GM21526 (cell line): ENCODE data around the gene MPZL2.

Source experiments
- ATAC-seq: cut with Tn5 transposase; IDR thresholded peaks from one replicate; pipeline ENCODE4 v1.9.1; 2021; ENCODE audit warnings: moderate library complexity; ENCODE audit not compliant: unreplicated experiment, low FRiP score

MPZL2 gene

DNA sequence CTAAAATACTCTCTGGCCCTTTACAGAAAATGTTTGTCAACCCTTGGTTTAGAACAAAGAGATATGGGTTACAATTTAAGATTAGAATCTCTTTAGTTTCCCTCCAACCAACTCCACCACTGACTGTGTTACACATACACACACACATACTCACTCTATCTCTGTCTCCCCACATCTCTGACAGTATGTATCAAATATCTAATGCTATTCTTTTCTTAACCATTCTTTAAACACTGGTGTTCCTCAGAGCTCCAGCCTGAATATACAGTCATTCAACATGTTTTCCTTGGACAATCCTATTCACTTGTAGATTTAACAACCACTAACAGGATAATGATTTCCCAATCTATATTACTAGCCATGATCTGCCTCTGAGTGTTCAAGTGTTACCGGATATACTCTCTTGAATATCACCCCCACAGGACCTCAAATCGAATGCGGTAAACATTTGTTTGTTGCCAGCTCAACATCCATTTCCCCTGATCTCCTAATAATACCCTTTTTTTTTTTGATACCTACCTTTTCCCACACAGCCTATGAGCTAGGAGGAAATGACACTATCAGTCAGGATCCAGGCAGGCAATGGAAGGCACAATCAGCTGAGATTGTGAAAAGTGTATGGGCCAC is 18.0 kb downstream of the MPZL2 start:
- no peak for ATAC-seq

DNA sequence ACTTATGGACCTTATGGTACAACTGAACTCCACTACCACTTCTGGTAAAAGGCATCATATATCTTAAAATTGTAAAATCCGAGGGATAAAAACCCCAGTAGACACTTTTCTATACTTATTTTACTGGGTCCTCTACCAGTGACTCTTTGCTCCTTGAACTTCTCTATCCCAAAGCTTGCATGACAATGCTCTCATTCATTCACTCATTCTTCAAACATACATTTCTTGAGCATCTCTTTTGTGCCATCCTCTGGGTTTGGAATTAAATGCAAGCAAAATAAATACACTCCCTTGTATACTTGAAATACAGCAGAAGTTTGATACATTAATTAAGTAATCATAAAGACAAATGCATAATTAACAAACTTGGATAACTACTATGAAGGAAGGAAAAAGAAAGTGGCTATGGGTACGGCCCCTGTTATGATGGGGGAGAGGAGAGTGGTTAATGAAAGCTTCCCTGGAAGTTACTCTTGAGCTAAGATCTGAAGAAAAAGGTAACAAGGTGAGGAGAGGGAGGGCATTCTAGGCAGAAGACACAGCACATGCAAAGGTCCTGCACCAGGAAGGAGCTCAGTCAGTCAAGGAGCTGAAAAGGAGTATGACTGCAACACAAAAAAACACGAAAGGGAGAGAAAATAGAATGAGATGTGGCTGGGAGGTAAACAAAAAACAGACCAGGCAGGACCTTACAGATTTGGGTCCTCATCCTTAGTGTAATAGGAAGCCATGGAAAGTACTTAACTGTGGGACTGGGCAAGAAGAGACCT is 19.9 kb downstream of the MPZL2 start:
- no peak for ATAC-seq

DNA sequence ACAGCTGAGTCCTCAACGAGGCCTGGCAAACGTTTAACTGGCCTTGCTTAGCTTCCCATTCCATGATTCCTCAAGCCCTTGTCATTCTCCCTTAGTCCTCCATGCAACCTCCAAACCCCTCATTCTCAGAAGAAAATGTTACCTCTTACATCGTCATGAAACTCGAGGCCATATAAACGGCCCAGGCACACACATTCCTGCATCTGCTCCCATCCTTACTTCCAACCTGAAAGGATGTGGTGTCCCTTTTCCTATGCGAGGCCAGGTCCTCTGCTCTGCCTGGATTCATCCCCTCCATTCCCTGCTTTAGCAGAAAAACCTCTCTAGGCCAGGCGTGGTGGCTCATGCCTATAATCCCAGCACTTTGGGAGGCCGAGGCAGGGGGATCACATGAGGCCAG is 20.9 kb downstream of the MPZL2 start:
- ATAC-seq, result no peak

DNA sequence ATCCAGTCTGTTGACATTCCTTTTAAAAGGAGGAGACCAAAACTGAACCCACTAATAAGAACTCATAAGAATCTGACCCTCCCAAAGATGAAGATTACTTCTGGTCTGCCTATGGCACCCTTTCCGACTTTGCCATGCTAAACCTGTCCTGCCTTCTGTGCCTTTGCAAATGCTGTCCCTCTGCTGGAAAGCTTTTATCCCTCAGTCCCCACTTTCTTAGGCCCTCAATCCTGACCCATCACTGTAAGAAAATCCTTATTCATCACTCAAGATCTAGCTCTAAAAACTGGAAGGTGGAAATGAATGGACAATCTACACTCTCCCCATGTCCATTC is 22.4 kb downstream of the MPZL2 start:
- no peak for ATAC-seq

DNA sequence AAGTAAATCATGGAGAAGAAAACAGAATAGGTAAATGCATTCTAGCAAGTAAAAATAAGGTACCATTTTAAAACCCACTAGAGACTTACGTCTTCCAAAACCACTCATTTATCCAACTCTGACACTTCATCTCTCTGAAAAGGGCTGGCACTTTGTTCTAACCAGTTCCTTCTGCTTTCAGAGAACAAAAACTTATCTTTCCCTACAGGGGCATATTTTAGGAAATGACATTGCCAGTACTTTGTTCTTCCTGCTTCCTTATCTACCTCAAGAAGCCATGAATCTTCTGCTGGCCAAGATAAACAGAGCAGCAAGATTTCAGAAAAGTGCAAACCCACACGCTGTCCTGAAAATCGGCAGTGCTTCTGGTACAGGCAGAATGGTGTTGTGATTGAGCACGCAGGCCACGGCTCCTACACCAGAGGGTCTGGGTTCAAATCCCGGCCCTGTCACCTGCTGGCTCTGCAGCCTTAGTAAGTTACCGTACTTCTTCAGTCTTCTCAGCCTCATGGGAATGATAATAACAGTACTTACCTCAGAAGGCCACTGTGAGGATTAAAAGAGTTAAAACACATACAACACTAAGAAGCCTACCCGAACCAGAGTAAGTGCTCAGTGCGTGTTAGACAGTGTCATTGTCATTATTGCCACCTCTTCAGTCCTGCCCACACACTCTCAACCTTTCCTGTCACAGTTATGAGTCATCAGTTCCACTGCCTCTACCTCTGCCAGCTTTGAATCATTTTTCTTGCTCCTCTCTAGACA is 22.9 kb downstream of the MPZL2 start:
- peak; percentile 77 for ATAC-seq

DNA sequence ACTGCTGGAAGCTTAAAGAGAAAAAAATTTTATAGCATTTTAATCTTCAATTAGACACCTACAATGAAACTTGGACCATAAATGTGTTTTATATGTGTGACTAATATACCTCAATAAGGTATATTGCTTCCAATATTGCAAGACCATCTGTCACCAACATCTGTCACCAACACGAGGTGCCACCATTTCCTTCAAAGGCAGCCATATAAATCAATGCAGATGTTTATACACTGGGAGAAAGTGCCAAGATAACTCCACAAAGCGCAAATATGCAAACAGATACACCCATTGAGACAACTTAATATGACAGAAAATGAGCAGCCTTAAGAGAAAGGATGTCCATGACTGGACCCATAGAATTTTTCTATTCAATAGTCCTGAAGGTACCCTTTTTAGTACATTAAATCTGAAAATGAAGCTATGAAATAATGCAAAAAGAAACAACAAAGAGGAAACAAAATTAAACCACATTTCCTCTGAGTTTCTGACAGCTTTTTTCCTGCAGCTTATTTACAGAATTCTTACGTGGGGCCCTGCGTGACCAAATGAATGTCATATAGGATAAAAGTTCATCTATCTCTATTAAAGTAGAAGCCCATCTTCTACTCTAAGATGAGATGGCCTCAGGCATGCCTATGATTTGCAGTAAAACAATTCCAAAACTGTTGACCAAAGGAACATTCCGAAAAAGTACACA is 24.4 kb downstream of the MPZL2 start:
- ATAC-seq, result no peak

DNA sequence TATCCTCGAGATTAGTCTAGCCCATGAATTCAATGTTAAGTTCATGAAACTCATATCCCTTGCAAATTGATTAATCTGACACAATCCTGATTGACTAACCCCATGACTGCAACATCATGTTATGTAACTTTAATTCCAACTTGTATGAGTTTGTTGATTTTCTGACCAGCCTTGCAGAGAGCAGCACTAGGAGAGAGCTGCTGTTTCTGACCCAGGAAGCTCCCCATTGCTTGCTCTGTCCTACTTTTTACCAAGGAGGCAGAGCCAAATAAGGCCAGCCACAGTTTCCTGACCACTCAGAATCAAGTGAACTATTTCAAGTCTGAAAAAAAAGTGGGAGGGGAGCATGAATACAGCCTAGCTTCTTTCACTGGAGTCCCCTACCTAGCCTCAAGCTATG is 25.2 kb downstream of the MPZL2 start:
- ATAC-seq, result no peak

DNA sequence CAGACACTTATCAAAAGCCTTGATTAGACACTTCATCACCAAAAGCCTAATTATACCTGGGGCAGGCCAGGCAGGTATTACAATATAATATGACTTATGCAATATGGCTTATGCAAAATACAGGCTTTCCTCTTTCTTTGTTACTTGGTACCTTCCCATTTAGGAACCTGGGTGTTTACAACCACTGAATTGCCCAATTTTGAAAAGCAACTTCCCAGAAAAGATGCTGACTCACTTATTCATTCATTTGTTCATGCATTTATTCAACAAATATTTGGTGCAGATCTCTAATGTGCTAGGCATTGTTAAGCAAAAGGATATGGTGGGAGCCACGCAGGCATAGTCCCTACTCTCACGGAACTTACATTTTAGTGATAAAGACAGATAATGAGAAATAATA is 25.7 kb downstream of the MPZL2 start:
- no peak for ATAC-seq

DNA sequence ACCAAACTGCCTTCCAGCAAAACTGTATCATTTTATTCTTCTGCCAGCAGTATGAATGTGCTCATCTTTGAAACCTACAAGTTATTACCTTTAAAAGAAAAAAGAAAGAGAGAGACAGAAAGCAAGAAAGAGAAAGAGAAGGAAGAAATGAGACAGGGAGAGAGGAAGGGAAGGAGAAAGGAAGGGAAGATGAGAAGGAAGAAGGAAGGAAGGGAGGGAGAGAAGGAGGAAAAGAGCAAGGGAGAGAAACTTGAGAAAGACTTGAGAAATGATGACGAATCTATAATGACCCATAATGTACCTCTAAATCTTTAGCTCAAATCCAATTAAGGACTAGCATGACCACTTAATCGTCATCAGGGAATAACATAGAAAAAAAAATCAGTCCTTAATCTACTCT is 27.9 kb downstream of the MPZL2 start:
- no peak for ATAC-seq

DNA sequence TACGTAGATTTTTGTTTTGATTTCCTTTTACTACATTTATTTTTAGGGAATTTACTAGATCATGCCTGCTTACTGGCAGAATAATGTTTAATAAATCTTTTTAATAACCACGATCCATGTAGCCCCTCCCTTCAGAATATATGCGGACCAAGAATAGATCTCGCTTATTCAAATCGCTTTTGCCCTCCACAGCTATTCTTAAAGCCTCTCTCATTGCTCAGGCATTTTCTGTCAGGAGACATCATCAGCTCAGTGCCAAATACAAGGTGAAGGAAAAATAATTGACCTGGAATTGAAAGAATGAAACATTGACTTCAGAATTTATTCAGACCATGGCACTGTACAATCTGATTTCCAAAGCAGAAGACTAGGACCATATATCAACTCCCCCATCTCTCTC is 29.3 kb downstream of the MPZL2 start:
- ATAC-seq, result no peak

DNA sequence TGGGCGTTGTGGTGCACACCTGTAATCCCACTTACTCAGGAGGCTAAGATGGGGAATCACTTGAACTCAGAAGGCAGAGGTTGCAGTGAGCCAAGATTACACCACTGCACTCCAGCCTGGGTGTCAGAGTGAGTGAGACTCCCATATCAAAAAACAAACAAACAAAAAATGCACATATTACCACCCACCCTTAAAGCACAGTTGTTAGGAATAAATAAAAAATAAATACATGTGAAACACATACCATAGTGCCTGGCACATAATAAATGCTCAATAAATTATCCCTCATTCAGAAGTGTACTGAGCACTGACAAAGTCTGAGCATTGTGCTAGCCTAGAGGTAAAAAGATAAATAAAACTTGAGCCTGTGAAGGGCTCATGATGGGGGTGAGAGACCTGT is 30.2 kb downstream of the MPZL2 start:
- ATAC-seq, result no peak

DNA sequence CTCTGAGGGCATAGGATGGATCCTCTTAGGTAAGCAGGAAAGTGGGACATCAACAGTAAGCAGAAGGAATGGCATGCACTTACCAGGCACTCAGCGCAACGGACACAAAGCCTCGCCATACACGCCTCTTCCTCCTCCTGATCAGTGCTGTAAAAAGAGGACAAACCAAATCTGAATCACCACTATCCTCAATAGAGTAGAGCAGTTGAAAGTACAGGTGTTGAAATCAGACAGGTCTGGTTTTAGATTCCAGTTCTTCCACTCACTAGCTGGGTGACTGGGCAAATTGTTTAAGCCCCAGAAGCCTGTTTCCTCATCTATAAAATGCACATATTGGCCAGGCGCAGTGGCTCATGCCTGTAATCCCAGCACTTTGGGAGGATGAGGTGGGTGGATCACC is 30.7 kb downstream of the MPZL2 start:
- ATAC-seq, result no peak

DNA sequence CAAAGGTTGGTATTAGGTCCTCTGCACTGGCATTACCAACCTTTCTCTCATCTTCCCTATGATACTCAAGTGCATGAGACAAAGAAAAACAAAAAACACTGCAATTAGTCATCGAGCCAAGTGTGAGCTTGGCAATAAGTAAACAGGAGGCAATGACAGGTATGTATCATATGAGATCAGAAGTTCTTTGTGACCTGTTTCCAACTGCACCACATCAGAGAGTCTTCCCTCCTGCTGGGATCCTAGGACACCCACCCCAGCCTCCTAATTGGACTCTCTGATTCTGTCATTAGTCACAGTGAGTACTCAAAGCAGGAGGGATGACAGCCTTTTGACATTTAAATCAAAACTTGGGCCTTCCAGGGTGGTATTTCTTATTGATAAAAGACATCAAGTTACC is 31.4 kb downstream of the MPZL2 start:
- ATAC-seq, result no peak

DNA sequence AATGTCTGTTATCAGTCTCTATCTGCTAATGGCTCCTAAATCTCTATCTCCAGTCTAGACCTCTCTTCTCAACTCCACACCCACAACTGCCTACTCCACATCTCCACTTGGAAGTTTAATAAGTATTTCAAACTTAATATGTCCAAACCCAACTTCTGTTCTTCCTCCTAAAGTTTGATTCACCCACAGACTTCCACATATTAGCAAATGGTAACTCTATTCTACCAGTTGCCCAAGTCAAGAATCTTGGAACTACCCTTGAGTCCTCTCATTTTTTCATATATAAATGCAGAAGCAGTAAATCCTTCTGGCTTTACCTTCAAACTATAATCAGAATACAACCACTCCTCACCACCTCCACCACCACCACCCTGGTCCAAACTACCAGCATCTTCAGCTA is 32.6 kb downstream of the MPZL2 start:
- ATAC-seq, result no peak

DNA sequence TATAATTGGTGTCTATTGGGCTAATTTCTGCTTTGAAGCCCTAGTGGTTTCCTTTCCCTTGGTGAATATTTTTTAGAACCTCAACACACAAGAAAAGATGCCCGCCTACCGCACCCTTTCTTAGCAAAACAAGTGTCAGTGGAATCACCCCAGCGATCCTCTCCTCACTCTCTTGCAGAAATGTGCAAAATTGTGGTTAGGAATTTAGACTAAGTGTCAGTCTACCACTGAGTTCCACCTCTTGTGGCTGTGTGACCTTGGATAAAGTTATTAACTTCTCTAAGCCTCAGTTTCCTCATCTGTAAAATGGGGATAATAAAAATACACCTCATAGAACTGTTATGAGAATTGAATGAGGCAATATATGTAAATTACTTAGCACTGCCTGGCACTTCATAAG is 34.0 kb downstream of the MPZL2 start:
- ATAC-seq, result no peak

DNA sequence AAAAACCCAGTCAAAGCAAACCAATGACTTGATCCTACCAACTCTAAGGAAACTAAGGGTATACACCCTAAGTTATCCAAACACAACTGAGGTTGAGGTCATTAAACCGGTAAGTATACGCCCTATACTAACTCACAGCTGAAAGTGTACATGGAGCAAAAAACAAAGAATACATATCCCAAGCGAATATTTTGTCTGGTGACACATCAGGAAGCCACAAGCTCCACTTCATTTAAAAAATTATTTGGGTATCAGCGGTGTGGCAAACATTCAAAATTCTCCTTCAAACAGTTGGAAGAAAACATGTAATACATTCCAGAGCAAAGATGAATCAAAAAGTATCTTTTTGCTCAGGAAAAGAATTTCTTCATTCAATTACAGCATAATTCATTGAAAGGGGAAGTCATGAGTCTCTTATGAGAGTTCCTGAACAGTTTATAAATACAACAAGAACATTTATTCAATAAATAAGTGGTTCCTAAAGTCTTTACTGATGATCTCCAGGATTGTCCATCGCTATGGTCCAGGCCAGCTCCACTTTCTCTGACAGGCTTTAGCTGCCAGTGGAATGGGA is 34.7 kb downstream of the MPZL2 start:
- no peak for ATAC-seq

DNA sequence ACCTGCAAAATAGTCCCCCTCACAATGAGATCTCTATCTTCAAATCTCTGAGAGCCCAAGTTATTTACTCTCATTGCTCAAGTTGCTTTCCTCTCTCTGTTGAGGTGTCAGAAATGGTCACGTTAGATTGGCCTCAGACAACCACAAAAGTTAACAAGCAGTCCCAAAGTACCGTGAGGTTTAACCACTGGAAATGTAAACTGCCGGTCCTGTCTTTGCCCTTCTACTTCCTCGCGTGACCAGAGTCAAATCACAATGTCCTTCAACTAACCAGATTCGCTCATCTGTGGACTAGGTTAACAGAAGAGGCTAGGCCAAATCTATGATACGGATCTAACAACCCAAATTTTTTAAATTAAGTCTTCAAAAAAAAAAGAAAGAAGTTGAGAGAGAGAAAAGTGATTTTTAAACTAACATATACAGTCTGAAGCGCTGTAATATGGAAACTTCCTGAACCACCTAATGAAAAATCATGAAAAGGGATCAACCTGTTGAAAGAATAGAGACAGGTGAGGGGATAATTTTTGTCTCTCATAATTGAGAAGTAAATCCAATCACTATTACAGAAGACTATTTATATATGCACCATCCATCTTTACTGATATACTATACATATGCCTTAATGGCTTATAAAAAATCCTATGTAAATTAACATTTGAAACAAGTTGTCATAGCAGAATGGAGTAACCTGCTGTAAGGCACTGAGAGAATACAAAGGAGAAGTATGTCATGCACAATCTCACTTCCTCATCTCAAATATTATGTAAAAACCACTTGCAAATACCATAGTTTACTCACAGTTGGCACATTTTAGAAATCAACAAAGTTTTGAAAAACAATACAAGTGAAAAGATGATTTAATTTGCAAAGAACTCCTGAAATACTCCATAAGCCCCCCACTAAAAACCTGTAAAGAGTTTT is 36.0 kb downstream of the MPZL2 start:
- ATAC-seq, result peak; percentile 48

DNA sequence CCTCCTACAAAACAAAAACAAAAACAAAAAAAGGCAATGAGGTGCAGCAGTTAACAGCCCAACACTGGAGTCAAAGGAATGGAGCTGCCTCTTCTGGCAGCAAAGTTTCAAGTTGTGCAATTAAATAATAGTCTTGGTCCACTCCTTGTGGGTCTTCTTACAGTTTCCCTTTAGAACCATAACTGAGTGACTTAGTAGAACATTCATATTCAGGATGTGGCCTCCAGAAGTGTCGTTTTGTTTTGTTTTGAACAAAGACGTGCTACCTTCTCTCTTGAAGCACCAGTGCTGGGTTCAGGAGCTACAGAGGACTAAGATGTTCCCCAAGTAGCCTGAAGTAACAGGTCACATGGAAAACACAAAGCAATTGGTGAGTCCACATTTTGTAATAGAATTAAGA is 37.3 kb downstream of the MPZL2 start:
- no peak for ATAC-seq

DNA sequence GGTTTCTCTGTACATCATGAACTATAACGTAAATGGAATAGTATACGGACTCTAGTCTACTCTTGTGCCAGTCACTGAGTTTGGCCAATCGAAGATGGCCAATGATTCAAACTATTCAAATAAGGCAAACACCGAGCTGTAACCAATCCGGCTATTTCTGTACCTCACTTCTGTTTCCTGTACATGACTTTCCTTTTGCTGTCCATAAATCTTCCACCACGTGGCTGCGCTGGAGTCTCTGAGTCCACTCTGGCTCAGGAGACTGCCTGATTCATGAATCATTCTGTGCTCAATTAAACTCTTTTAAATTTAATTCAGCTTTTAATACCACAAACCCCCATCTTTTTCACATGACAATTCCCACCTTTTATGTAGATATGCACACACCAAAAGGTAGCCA is 37.8 kb downstream of the MPZL2 start:
- ATAC-seq, result no peak
